ENCODE data around the gene SULT1C3. TPM values are rescaled to one million over a fixed set of nuclear protein-coding genes. Genes with fewer than 3 reads are reported as not detected.
"Not testable (repeated sequence)": the region's sequence is repeated elsewhere in the genome, so short reads cannot be mapped to it uniquely, and the experiment has no call there.

Gene SULT1C3
- total RNA-seq, 2 experiments from 2014 or later: not detected

DNA sequence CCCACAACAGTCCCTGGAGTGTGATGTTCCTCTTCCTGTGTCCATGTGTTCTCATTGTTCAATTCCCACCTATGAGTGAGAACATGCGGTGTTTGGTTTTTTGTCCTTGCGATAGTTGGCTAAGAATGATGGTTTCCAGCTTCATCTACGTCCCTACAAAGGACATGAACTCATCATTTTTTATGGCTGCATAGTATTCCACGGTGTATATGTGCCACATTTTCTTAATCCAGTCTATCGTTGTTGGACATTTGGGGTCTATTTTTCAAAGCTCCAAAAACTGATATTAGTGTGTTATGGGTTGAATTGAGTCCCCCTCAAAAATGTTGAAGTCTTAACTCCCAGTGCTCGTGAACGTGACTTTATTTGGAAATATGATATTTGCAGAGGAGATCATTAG is 44.8 kb downstream of the SULT1C3 start:
- ATAC-seq; H3K4me3 Mint-ChIP-seq; POLR2A ChIA-PET; DNase-seq; H3K36me3 Mint-ChIP-seq (ENCODE audit: low read depth); H3K27ac Mint-ChIP-seq; CTCF ChIA-PET; H3K27me3 Mint-ChIP-seq (ENCODE audit: low read depth); H3K4me1 Mint-ChIP-seq (ENCODE audit: low read depth); H3K9me3 Mint-ChIP-seq (ENCODE audit: insufficient read depth): not testable (repeated sequence)

DNA sequence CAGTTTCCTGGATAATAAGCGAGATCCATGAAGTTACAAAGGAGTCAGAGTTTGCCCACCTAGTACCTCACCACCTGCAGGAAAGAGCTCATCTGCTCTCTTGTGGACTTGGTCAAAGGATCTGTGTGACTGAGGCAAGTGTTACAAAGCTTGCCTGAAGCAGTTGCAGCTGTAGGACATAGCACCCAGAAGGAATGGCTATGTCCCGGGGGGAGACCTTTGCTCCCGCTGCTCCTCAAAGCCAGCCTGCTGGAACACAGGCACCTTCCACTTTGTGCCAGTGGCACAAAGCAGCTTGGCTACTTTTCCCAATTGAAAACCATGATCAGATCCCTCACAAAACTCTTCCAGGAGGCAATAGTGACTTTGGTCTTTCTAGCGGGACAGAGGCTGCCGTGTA is 45.8 kb downstream of the SULT1C3 start:
- Mint-ChIP-seq H3K4me3 (no peak overlapping the region), H3K27ac (no peak overlapping the region), H3K36me3 (ENCODE audit: low read depth) (no peaks in the 10 kb centered on the region), H3K9me3 (ENCODE audit: insufficient read depth) (no peaks in the 10 kb centered on the region), H3K27me3 (ENCODE audit: low read depth) (no peaks in the 10 kb centered on the region), H3K4me1 (ENCODE audit: low read depth) (no peaks in the 10 kb centered on the region)
- no peak for ATAC-seq
- ChIA-PET POLR2A (no interaction called here), CTCF (no interaction called here)
- no peak for DNase-seq

DNA sequence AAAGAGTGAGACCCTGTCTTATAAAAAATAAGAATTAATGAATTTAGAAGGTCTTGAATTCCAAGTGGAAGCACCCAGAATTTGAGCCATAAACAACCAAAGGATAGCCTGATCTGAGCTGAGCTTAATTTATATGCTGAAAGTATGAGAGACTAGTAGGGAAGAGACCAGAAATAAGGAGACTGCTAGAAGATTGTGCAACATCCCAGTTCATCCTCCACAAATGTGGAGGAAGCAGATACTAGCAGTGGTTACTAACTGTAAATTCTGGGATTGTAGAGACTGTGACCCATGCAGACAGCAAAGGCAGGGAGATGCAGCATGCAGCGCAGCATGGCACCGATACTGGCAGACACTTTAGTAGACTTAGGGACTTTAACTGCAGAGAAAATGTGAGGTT is 47.4 kb downstream of the SULT1C3 start:
- ChIA-PET POLR2A (no interaction called here), CTCF (no interaction called here)
- Mint-ChIP-seq H3K36me3 (ENCODE audit: low read depth) (no peaks in the 10 kb centered on the region), H3K27ac (no peak overlapping the region), H3K9me3 (ENCODE audit: insufficient read depth) (no peaks in the 10 kb centered on the region), H3K4me3 (no peak overlapping the region), H3K4me1 (ENCODE audit: low read depth) (no peaks in the 10 kb centered on the region), H3K27me3 (ENCODE audit: low read depth) (peaks cover 3% of the 10 kb centered on the region)
- DNase-seq: no peak
- ATAC-seq: no peak

DNA sequence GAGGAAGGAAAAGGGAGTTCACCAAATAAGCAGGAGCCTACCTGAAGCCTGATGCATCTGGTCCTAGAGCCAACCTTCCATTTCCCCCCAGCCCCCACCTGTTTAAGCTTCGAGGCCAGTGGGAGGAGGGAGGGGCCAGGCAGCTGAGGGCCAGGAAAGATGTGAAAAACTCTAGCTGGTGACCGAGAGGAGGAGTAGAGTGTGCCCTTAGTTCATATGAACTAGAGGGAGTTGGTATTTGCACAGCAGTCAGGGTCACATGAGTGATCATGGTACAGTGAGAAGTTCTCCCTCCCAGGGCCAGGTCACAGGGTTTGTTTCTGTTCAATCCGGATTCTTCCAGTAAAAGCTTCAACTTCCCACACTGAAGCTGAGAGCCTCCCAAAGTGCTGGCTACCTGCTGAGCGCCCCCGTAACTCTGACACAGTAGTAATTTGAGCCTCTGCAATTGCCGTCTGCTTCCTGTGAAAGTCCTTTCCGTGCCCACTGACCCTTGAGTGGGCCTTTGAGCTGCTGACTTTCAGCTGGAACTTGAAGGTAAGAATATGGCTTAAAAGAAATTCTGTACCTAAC is 48.9 kb downstream of the SULT1C3 start, which contains the start of gene SULT1C2:
Gene SULT1C2 (plus strand): TSS at position 362 of the 573 bp plus-strand sequence. CDS start 4,773 bp downstream, outside the sequence.
- no peak for DNase-seq
- POLR2A ChIA-PET: no interaction called here
- CTCF ChIA-PET: no interaction called here
- Mint-ChIP-seq H3K36me3 (ENCODE audit: low read depth) (no peaks in the 10 kb centered on the region), H3K4me3 (no peak within 1 kb of the TSS), H3K27me3 (ENCODE audit: low read depth) (peaks cover 3% of the 10 kb centered on the region), H3K9me3 (ENCODE audit: insufficient read depth) (no peaks in the 10 kb centered on the region), H3K4me1 (ENCODE audit: low read depth) (no peaks in the 10 kb centered on the region), H3K27ac (no peak within 1 kb of the TSS)
- no peak for ATAC-seq

DNA sequence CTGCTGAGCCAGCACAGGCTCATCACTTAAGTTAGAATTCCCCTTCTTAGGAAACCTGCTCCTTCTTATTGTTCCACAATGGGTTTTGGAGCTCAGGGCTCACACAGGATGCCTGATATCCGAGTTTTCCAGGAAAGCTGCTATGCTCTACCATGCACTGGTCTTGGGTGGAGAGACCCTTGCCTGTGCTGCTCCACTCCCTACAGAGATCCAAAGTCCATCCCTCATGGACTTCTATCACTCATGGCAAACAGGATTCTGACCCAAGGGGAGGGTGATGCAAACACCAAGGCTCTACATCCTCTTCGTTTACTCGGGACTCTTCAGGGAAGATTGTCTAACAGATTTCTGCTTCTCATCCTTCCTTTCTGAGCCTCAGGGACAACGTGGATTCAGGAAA is 54.1 kb downstream of the SULT1C3 start:
- Mint-ChIP-seq H3K4me1 (ENCODE audit: low read depth) (no peaks in the 10 kb centered on the region), H3K9me3 (ENCODE audit: insufficient read depth) (no peaks in the 10 kb centered on the region), H3K27me3 (ENCODE audit: low read depth) (peaks cover 3% of the 10 kb centered on the region), H3K36me3 (ENCODE audit: low read depth) (no peaks in the 10 kb centered on the region), H3K4me3 (no peak overlapping the region), H3K27ac (no peak overlapping the region)
- DNase-seq (no peak), ATAC-seq (no peak)
- ChIA-PET CTCF (no interaction called here), POLR2A (no interaction called here)

DNA sequence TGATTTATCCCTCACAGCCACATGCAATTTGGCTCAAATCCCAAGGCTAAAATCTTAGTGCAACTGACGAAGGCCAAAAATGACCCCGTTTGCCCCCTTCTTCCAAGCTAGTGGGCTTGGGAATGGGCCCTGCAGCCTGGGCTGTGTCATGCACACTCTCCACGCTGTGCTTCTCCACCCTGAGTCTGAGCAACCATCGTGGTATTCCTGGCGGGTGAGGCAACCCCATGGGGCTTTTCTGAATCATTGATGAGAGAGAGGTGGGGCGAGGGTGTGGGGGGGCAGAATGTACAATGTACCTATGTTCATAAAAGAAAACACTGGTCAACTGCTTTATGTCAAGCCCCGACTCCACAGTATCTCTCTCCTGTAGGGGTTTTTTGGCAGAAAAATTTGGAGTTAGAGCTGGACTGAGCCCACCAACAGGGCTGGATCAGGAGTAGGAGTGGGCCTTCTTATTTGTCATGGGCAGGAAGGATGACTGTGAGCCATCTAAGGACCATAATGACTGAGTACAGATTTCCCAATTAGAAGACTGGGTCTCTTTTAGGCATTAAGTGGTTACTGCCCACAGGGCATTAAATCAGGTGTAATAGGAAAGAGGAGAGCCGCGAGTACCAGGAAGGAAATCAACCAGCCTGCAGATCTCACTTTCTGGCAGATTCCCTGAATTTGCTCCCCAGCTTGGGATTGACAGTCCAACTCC is 57.8 kb downstream of the SULT1C3 start:
- Mint-ChIP-seq H3K4me3 (no peak overlapping the region), H3K9me3 (ENCODE audit: insufficient read depth) (no peaks in the 10 kb centered on the region), H3K27ac (no peak overlapping the region), H3K36me3 (ENCODE audit: low read depth) (no peaks in the 10 kb centered on the region), H3K4me1 (ENCODE audit: low read depth) (no peaks in the 10 kb centered on the region), H3K27me3 (ENCODE audit: low read depth) (no peaks in the 10 kb centered on the region)
- ChIA-PET POLR2A (no interaction called here), CTCF (no interaction called here)
- DNase-seq (no peak), ATAC-seq (no peak)

DNA sequence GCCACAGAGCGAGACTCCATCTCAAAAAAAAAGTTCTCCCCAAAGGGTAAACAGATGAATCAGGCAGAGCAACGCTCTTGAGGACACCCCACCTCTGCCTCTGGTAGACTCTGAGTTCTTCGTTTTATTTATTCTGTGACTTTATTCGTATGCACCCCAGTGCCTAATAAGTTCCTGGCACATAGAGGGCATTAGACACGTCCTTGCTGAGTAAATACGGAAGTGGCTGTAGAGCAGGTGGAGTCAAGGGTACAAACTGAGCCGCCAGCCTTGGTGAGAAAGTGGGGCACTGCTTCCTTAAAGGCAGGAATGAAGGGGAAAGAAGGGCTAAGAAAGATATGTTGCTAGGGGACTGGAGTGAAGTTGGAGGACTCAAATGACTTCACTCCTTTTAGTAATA is 61.8 kb downstream of the SULT1C3 start:
- ATAC-seq: no peak
- CTCF ChIA-PET: no interaction called here

DNA sequence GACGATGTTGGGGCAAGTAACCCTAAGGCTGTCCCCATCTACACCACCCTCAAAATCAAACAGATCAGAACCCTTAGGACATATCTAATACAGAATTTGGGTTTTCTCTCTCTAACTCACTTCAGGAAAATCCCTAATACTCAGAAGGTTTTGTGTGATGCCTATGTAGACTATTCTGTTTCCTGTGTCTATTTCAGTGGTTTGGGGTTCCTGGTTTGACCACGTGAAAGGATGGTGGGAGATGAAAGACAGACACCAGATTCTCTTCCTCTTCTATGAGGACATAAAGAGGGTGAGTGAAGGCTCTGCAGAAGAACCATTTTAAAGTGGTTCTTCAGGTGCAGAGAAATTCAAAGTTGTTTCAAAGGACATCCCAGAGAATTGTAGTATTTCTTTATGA is 65.2 kb downstream of the SULT1C3 start:
- Mint-ChIP-seq H3K27me3 (ENCODE audit: low read depth) (peaks cover 11% of the 10 kb centered on the region), H3K9me3 (ENCODE audit: insufficient read depth) (no peaks in the 10 kb centered on the region), H3K4me3 (no peak overlapping the region), H3K4me1 (ENCODE audit: low read depth) (peaks cover 12% of the 10 kb centered on the region), H3K36me3 (ENCODE audit: low read depth) (no peaks in the 10 kb centered on the region), H3K27ac (no peak overlapping the region)
- DNase-seq (peak; percentile 24), ATAC-seq (no peak)
- CTCF ChIA-PET: no interaction called here
- POLR2A ChIA-PET: no interaction called here

More for the DNA sequence above, 61.8 kb downstream of the SULT1C3 start:
- no peak for DNase-seq
- peaks cover 12% of the 10 kb centered on the region for H3K4me1 Mint-ChIP-seq (ENCODE audit: low read depth)
- no peak overlapping the region for H3K27ac Mint-ChIP-seq
- H3K36me3 Mint-ChIP-seq (ENCODE audit: low read depth): no peaks in the 10 kb centered on the region
- no peaks in the 10 kb centered on the region for H3K9me3 Mint-ChIP-seq (ENCODE audit: insufficient read depth)
- H3K27me3 Mint-ChIP-seq (ENCODE audit: low read depth): peaks cover 7% of the 10 kb centered on the region
- POLR2A ChIA-PET: no interaction called here
- H3K4me3 Mint-ChIP-seq: no peak overlapping the region

DNA sequence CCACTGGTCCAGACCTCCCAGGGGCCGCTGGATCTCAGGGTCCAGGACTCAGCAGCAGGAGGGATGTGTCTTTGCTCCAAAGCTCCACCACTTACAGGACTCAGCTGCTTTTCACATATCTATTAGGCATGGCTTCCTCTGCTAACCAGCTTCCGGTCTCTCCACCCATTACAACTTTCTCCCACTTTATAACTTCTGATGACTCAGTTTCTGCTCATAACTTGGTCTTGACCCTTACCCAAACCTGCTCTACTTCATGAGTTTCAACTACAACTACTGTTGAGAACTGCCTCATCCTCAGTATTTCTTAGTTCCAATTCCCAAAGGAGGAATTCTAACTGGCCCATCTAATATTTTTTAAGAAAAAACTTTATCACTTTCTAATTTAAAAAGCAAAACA is 66.1 kb downstream of the SULT1C3 start:
- H3K4me1 Mint-ChIP-seq (ENCODE audit: low read depth): peaks cover 12% of the 10 kb centered on the region
- POLR2A ChIA-PET: no interaction called here
- H3K36me3 Mint-ChIP-seq (ENCODE audit: low read depth): no peaks in the 10 kb centered on the region
- no peak overlapping the region for H3K4me3 Mint-ChIP-seq
- H3K27ac Mint-ChIP-seq: no peak overlapping the region
- H3K9me3 Mint-ChIP-seq (ENCODE audit: insufficient read depth): no peaks in the 10 kb centered on the region
- CTCF ChIA-PET: no interaction called here
- peaks cover 11% of the 10 kb centered on the region for H3K27me3 Mint-ChIP-seq (ENCODE audit: low read depth)
- no peak for ATAC-seq
- DNase-seq: no peak

DNA sequence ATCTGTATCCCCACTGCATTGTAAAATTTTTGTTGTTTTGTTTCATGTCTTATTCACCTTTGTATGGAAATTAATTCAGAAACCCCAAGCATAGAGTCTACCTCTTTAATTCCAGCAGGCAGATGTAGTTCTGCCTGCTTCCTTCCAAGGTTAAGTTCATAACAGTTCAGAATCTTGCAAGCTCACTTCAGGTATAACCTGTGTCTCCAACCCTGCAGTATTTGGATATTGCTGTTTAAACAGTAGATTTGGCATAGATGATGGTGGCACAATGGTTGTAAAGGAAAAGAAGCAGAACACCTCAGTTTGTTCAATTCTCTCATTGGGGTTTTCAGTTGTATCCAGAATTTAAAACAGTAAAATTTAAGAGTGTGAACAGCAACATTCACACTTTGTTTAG is 70.1 kb downstream of the SULT1C3 start:
- ATAC-seq (no peak), DNase-seq (no peak)
- no peaks in the 10 kb centered on the region for H3K36me3 Mint-ChIP-seq (ENCODE audit: low read depth)
- ChIA-PET POLR2A (no interaction called here), CTCF (no interaction called here)
- peaks cover 4% of the 10 kb centered on the region for H3K27me3 Mint-ChIP-seq (ENCODE audit: low read depth)
- no peaks in the 10 kb centered on the region for H3K9me3 Mint-ChIP-seq (ENCODE audit: insufficient read depth)
- peaks cover 7% of the 10 kb centered on the region for H3K4me1 Mint-ChIP-seq (ENCODE audit: low read depth)
- H3K4me3 Mint-ChIP-seq: no peak overlapping the region
- no peak overlapping the region for H3K27ac Mint-ChIP-seq

Other genes with a start within 250 kb of the SULT1C3 start
- gene SULT1C2, start 48.9 kb downstream of the SULT1C3 start, total RNA-seq: not detected
- gene SULT1C4, start 138.0 kb downstream of the SULT1C3 start, total RNA-seq: not detected
- 10 to 100 TPM; 38.8 to 41.4 TPM for gene GCC2, start 209.2 kb downstream of the SULT1C3 start, total RNA-seq